HG03066 (cell line): ENCODE measurements around the gene RNF220.
"Not testable (repeated sequence)": the region's sequence is repeated elsewhere in the genome, so short reads cannot be mapped to it uniquely, and the experiment has no call there.

ENCODE experiments used
- ATAC-seq: cut with Tn5 transposase; IDR thresholded peaks from one replicate; pipeline ENCODE4 v1.9.1; 2021; ENCODE audit warnings: low read depth; ENCODE audit not compliant: unreplicated experiment

The RNF220 gene

GRCh38 chr1:44647896-44648295 is 242.8 kb downstream of the RNF220 start:
- no peak for ATAC-seq

GRCh38 chr1:44648529-44649250 is 243.6 kb downstream of the RNF220 start:
- no peak for ATAC-seq

- no peak for ATAC-seq
These were observed 244.7 kb downstream of the RNF220 start for GRCh38 chr1:44649788-44650158.

- no peak for ATAC-seq
These were observed 245.2 kb downstream of the RNF220 start for GRCh38 chr1:44650159-44650831.

GRCh38 chr1:44651069-44651468 is 246.0 kb downstream of the RNF220 start:
- ATAC-seq = no peak

GRCh38 chr1:44652445-44653106 is 247.5 kb downstream of the RNF220 start:
- ATAC-seq = peak; percentile 90

GRCh38 chr1:44653107-44653964 is 248.3 kb downstream of the RNF220 start:
- ATAC-seq = no peak

- no peak for ATAC-seq
These were observed 249.6 kb downstream of the RNF220 start for GRCh38 chr1:44654621-44655187.

GRCh38 chr1:44655609-44656008 is 250.6 kb downstream of the RNF220 start:
- ATAC-seq = no peak

- no peak for ATAC-seq
These were observed 254.5 kb downstream of the RNF220 start for GRCh38 chr1:44659566-44659965.

GRCh38 chr1:44660176-44660575 is 255.1 kb downstream of the RNF220 start:
- ATAC-seq = no peak

- no peak for ATAC-seq
These were observed 257.0 kb downstream of the RNF220 start for GRCh38 chr1:44661781-44662682.

GRCh38 chr1:44662683-44663030 is 257.6 kb downstream of the RNF220 start:
- no peak for ATAC-seq

- no peak for ATAC-seq
These were observed 258.4 kb downstream of the RNF220 start for GRCh38 chr1:44663417-44663816.

- no peak for ATAC-seq
These were observed 259.8 kb downstream of the RNF220 start for GRCh38 chr1:44664730-44665370.

GRCh38 chr1:44666719-44667118 is 261.7 kb downstream of the RNF220 start:
- ATAC-seq = not testable (repeated sequence)

GRCh38 chr1:44670751-44671640 is 265.9 kb downstream of the RNF220 start:
- ATAC-seq = no peak
